AG04450 (cell line): ENCODE data around the gene PLEKHH3. TPM values are rescaled to one million over a fixed set of nuclear protein-coding genes. Genes with fewer than 3 reads are reported as not detected.
A peak's percentile ranks its signal among the peaks of the same experiment; 100 is the strongest.

Source experiments
- CTCF ChIA-PET: fragments of 300-600, 350-600 bp; formaldehyde crosslinking; extraction: SDS; loops from one replicate; lab custom pipeline; 2022; ENCODE audit warnings: antibody characterized with exemption, inconsistent platforms; lab: Charles Lee
- POLR2A ChIA-PET: fragments of 350-600 bp; formaldehyde crosslinking; extraction: SDS; loops from one replicate; lab custom pipeline; 2021; ENCODE audit warnings: antibody characterized with exemption, inconsistent platforms; lab: Yijun Ruan, JAX
- DNase-seq: peaks from one replicate; pipeline ENCODE4 v3.0.0-alpha.2; 2011; ENCODE audit warnings: low read depth, low spot score
- H3K27ac ChIP-seq: one replicate; pipeline ENCODE4 v1.5.1; 2012; ENCODE audit warnings: low read depth, low read length, control low read depth
- H3K27me3 ChIP-seq: one replicate; pipeline ENCODE4 v1.6.0; 2012; ENCODE audit warnings: low read length; ENCODE audit not compliant: control insufficient read depth, insufficient read depth
- H3K4me3 ChIP-seq: 2 replicates; pipeline ENCODE4 v1.5.1; 2011; ENCODE audit warnings: mild to moderate bottlenecking, low read depth, low read length, control low read depth
- H3K9me3 ChIP-seq: 2 replicates; pipeline ENCODE4 v1.5.1; 2012; ENCODE audit warnings: low read length; ENCODE audit not compliant: control insufficient read depth, insufficient read depth
- CTCF ChIP-seq: IDR thresholded peaks from 2 replicates; pipeline ENCODE4 v1.5.1; 2011; ENCODE audit warnings: low read depth, low read length, control low read depth, inconsistent platforms
- polyA plus RNA-seq: library from polyadenylated mRNA; depleted of rRNA; stranded (reverse); fragments of >200 nt; gene quantifications from 2 replicates; pipeline ENCODE4 v1.2.3, GENCODE V29; 2011

PLEKHH3 gene
- polyA plus RNA-seq, 1 experiment = 3.6 TPM

GRCh38 chr17:42673266-42673884, 3.4 kb downstream of the PLEKHH3 start:
- DNase-seq = no peak
- CTCF ChIA-PET = interaction anchor here (0.6 kb wide), 1 partner anchor 12 kb away, joined by 3 read pairs; no protein-coding TSS in a partner anchor
- Histone ChIP-seq H3K4me3 (peak overlapping the region; percentile 89), H3K27me3 (no peaks in the 10 kb centered on the region), H3K9me3 (no peaks in the 10 kb centered on the region; the same call in 1 of the 2 replicates), H3K27ac (no peak overlapping the region)
- TF ChIP-seq CTCF = no peak
- POLR2A ChIA-PET = interaction anchor here (1.1 kb wide), 1 partner anchor 65 kb away, joined by 5 read pairs; the partner anchor contains the start of genes RETREG3 and TUBG1

GRCh38 chr17:42672038-42672437, 4.8 kb downstream of the PLEKHH3 start:
- no peaks in the 10 kb centered on the region for H3K27me3 ChIP-seq
- POLR2A ChIA-PET = interaction anchor here (0.6 kb wide), 1 partner anchor 66 kb away, joined by 7 read pairs; no protein-coding TSS in a partner anchor
- no peak overlapping the region for H3K4me3 ChIP-seq
- CTCF ChIA-PET = no interaction called here
- DNase-seq = no peak
- H3K27ac ChIP-seq = no peak overlapping the region
- H3K9me3 ChIP-seq = no peaks in the 10 kb centered on the region; the same call in 1 of the 2 replicates
- TF ChIP-seq CTCF = no peak

- TF ChIP-seq CTCF = no peak
- no peaks in the 10 kb centered on the region for H3K27me3 ChIP-seq
- no peaks in the 10 kb centered on the region; the same call in 1 of the 2 replicates for H3K9me3 ChIP-seq
- ChIA-PET POLR2A (no interaction called here), CTCF (no interaction called here)
- H3K27ac ChIP-seq = no peak overlapping the region
- DNase-seq = no peak
- H3K4me3 ChIP-seq = no peak overlapping the region
Measured at GRCh38 chr17:42670789-42671657, 5.8 kb downstream of the PLEKHH3 start.

GRCh38 chr17:42669977-42670788, 6.6 kb downstream of the PLEKHH3 start:
- Histone ChIP-seq H3K9me3 (no peaks in the 10 kb centered on the region; the same call in 1 of the 2 replicates), H3K4me3 (no peak overlapping the region), H3K27ac (no peak overlapping the region), H3K27me3 (no peaks in the 10 kb centered on the region)
- ChIA-PET CTCF (no interaction called here), POLR2A (interaction anchor here (1.0 to 1.4 kb wide), 2 partner anchors 11 to 15 kb away, joined by 4 to 5 read pairs; partner anchors contain the start of gene TUBG2)
- DNase-seq = no peak
- TF ChIP-seq CTCF = no peak
